ENCODE results near the gene TMEFF2.

The TMEFF2 gene

GRCh38 chr2:191995285-191995684 is 199.4 kb downstream of the TMEFF2 start:
- H3K79me2 ChIP-seq (ENCODE audit: control insufficient read depth, insufficient read depth, low read length) = no peaks in the 10 kb centered on the region
- no peak overlapping the region for H3K4ac ChIP-seq (ENCODE audit: low read depth, low read length)
- H3K56ac ChIP-seq (ENCODE audit: low read length) = no peak overlapping the region
- H3K4me1 ChIP-seq (ENCODE audit: control insufficient read depth, low read depth, low read length) = no peaks in the 10 kb centered on the region
- H2BK120ac ChIP-seq (ENCODE audit: low read depth, low read length) = no peak overlapping the region
- no peak overlapping the region for H2BK15ac ChIP-seq (replicated peaks; ENCODE audit: low read depth)
- no peak overlapping the region for H4K5ac ChIP-seq (ENCODE audit: low read length)
- no peak overlapping the region for H3K9ac ChIP-seq (ENCODE audit: low read length)
- no peak overlapping the region for H3K27ac ChIP-seq (ENCODE audit: low read depth, low read length)
- H3K23ac ChIP-seq (ENCODE audit: low read length) = no peak overlapping the region
- H2BK5ac ChIP-seq (ENCODE audit: low read length) = no peak overlapping the region
- no peak for DNase-seq
- no peaks in the 10 kb centered on the region for H3K36me3 ChIP-seq (ENCODE audit: control insufficient read depth, insufficient read depth, low read length)
- H4K8ac ChIP-seq (ENCODE audit: low read depth, low read length) = no peak overlapping the region
- H3K4me3 ChIP-seq (ENCODE audit: low read length) = no peak overlapping the region
- no peaks in the 10 kb centered on the region for H3K79me1 ChIP-seq (ENCODE audit: low read length)
- no CpG with 5 or more reads among the region's 2 CpGs for WGBS (ENCODE audit: extremely low coverage, insufficient coverage, low lambda C conversion rate)
- no peak overlapping the region for H3K18ac ChIP-seq (ENCODE audit: low read length)
- H2AK5ac ChIP-seq (ENCODE audit: low read length) = no peak overlapping the region
- no peaks in the 10 kb centered on the region for H3K27me3 ChIP-seq (ENCODE audit: insufficient read depth, low read length, poor library complexity)
- H3K4me2 ChIP-seq (ENCODE audit: low read length) = no peak overlapping the region

DNA sequence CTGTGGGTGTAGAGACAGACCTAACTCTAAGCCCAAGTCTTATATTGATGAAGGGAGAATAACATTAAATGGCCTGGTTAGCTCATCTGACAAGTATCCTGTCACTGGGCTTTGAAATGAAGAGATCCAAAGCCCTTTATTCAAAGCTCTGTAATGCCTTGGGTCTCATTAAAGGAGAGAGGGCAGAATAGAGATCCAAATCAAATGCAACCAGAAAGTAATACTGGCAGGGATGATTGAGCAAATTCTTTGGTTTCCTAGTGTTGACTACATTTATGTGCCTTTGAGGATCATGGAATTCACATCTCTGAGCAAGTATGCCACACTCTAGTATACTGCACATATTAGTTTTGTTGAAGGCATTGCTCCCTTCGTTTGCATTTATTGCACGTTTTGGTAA is 200.0 kb downstream of the TMEFF2 start:
- no peak overlapping the region for H3K18ac ChIP-seq (ENCODE audit: low read length)
- WGBS (ENCODE audit: extremely low coverage, insufficient coverage, low lambda C conversion rate) = no CpG with 5 or more reads among the region's 2 CpGs
- no peaks in the 10 kb centered on the region for H3K36me3 ChIP-seq (ENCODE audit: control insufficient read depth, insufficient read depth, low read length)

DNA sequence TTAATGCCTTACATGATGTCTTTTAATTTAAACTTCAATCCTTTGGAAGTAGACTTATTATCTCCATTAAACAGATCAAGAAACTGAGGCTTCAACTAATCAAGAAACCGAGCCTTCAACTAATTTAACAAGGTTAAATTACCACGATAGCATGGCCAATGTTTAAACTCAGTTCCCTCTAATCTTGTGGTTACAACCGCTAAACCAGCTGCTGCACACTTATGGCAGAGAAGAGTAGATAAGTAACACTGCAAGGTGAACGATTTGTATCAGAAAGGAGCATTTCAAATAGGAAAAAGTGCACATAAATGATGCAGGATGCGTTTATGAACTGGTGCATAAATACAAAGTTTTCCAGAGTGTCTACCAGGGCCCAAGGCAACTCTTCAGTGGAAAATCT is 203.3 kb downstream of the TMEFF2 start:
- Histone ChIP-seq H3K79me2 (ENCODE audit: control insufficient read depth, insufficient read depth, low read length) (no peaks in the 10 kb centered on the region), H3K9ac (ENCODE audit: low read length) (no peak overlapping the region), H3K27me3 (ENCODE audit: insufficient read depth, low read length, poor library complexity) (no peaks in the 10 kb centered on the region), H3K4me1 (ENCODE audit: control insufficient read depth, low read depth, low read length) (no peaks in the 10 kb centered on the region), H3K27ac (ENCODE audit: low read depth, low read length) (no peak overlapping the region), H2BK5ac (ENCODE audit: low read length) (no peak overlapping the region), H3K56ac (ENCODE audit: low read length) (no peak overlapping the region), H3K4me3 (ENCODE audit: low read length) (no peak overlapping the region), H2BK15ac (replicated peaks; ENCODE audit: low read depth) (no peak overlapping the region), H3K4me2 (ENCODE audit: low read length) (no peak overlapping the region), H3K23ac (ENCODE audit: low read length) (no peak overlapping the region), H3K18ac (ENCODE audit: low read length) (no peak overlapping the region), H3K4ac (ENCODE audit: low read depth, low read length) (no peak overlapping the region), H4K8ac (ENCODE audit: low read depth, low read length) (no peak overlapping the region), H2AK5ac (ENCODE audit: low read length) (no peak overlapping the region), H3K79me1 (ENCODE audit: low read length) (no peaks in the 10 kb centered on the region), H2BK120ac (ENCODE audit: low read depth, low read length) (no peak overlapping the region), H4K5ac (ENCODE audit: low read length) (no peak overlapping the region), H3K36me3 (ENCODE audit: control insufficient read depth, insufficient read depth, low read length) (no peaks in the 10 kb centered on the region)
- DNase-seq = no peak
- WGBS (ENCODE audit: extremely low coverage, insufficient coverage, low lambda C conversion rate) = no CpG with 5 or more reads among the region's 5 CpGs

More for the DNA sequence above, 200.0 kb downstream of the TMEFF2 start:
- Histone ChIP-seq H3K79me1 (ENCODE audit: low read length) (no peaks in the 10 kb centered on the region), H3K27me3 (ENCODE audit: insufficient read depth, low read length, poor library complexity) (no peaks in the 10 kb centered on the region), H3K4me1 (ENCODE audit: control insufficient read depth, low read depth, low read length) (no peaks in the 10 kb centered on the region), H3K9ac (ENCODE audit: low read length) (no peak overlapping the region), H2AK5ac (ENCODE audit: low read length) (no peak overlapping the region), H2BK15ac (replicated peaks; ENCODE audit: low read depth) (no peak overlapping the region), H2BK120ac (ENCODE audit: low read depth, low read length) (no peak overlapping the region), H2BK5ac (ENCODE audit: low read length) (no peak overlapping the region), H3K56ac (ENCODE audit: low read length) (no peak overlapping the region), H3K4ac (ENCODE audit: low read depth, low read length) (no peak overlapping the region), H3K27ac (ENCODE audit: low read depth, low read length) (no peak overlapping the region), H4K8ac (ENCODE audit: low read depth, low read length) (no peak overlapping the region), H3K79me2 (ENCODE audit: control insufficient read depth, insufficient read depth, low read length) (no peaks in the 10 kb centered on the region), H3K23ac (ENCODE audit: low read length) (no peak overlapping the region), H3K4me3 (ENCODE audit: low read length) (no peak overlapping the region), H4K5ac (ENCODE audit: low read length) (no peak overlapping the region), H3K4me2 (ENCODE audit: low read length) (no peak overlapping the region)
- no peak for DNase-seq

- WGBS (ENCODE audit: extremely low coverage, insufficient coverage, low lambda C conversion rate) = no CpG with 5 or more reads among the region's 2 CpGs
Observed at GRCh38 chr2:191985740-191986139, 209.0 kb downstream of the TMEFF2 start.

DNA sequence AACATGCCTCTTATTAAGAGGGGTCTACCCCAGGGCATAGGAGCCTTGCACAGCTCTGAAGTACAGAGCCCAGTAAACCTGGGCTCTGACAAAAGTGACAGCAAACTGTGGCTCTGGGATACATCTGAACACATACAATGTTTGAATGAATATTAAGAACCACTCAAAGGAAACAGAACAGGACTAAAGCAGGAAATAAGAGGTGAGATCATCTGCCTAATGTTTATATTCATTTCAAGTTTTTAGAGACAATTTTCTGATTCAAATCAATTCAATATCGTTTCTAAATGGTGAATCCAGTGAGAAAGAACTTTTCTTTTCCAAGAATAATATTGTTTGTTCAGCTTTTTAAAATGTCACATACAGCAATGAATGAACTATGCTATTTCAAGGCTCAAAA is 211.1 kb downstream of the TMEFF2 start:
- Histone ChIP-seq H3K18ac (ENCODE audit: low read length) (no peak overlapping the region), H3K23ac (ENCODE audit: low read length) (no peak overlapping the region), H3K27me3 (ENCODE audit: insufficient read depth, low read length, poor library complexity) (no peaks in the 10 kb centered on the region), H2BK15ac (replicated peaks; ENCODE audit: low read depth) (no peak overlapping the region), H3K9ac (ENCODE audit: low read length) (no peak overlapping the region), H3K4me3 (ENCODE audit: low read length) (no peak overlapping the region), H2AK5ac (ENCODE audit: low read length) (no peak overlapping the region), H3K27ac (ENCODE audit: low read depth, low read length) (no peak overlapping the region), H3K4ac (ENCODE audit: low read depth, low read length) (no peak overlapping the region), H2BK5ac (ENCODE audit: low read length) (no peak overlapping the region), H3K79me2 (ENCODE audit: control insufficient read depth, insufficient read depth, low read length) (no peaks in the 10 kb centered on the region), H4K8ac (ENCODE audit: low read depth, low read length) (no peak overlapping the region), H4K5ac (ENCODE audit: low read length) (no peak overlapping the region), H3K4me2 (ENCODE audit: low read length) (no peak overlapping the region), H3K56ac (ENCODE audit: low read length) (no peak overlapping the region), H3K4me1 (ENCODE audit: control insufficient read depth, low read depth, low read length) (no peaks in the 10 kb centered on the region), H2BK120ac (ENCODE audit: low read depth, low read length) (no peak overlapping the region), H3K36me3 (ENCODE audit: control insufficient read depth, insufficient read depth, low read length) (no peaks in the 10 kb centered on the region), H3K79me1 (ENCODE audit: low read length) (no peaks in the 10 kb centered on the region)
- no CpG with 5 or more reads among the region's 1 CpG for WGBS (ENCODE audit: extremely low coverage, insufficient coverage, low lambda C conversion rate)
- no peak for DNase-seq

More at GRCh38 chr2:191985740-191986139, 209.0 kb downstream of the TMEFF2 start:
- H2BK120ac ChIP-seq (ENCODE audit: low read depth, low read length) = no peak overlapping the region
- H3K4me2 ChIP-seq (ENCODE audit: low read length) = no peak overlapping the region
- no peak overlapping the region for H3K4ac ChIP-seq (ENCODE audit: low read depth, low read length)
- DNase-seq = no peak
- H3K18ac ChIP-seq (ENCODE audit: low read length) = no peak overlapping the region
- H3K4me1 ChIP-seq (ENCODE audit: control insufficient read depth, low read depth, low read length) = no peaks in the 10 kb centered on the region
- H3K9ac ChIP-seq (ENCODE audit: low read length) = no peak overlapping the region
- no peak overlapping the region for H4K5ac ChIP-seq (ENCODE audit: low read length)
- no peak overlapping the region for H3K4me3 ChIP-seq (ENCODE audit: low read length)
- H3K36me3 ChIP-seq (ENCODE audit: control insufficient read depth, insufficient read depth, low read length) = no peaks in the 10 kb centered on the region
- no peak overlapping the region for H3K23ac ChIP-seq (ENCODE audit: low read length)
- H4K8ac ChIP-seq (ENCODE audit: low read depth, low read length) = no peak overlapping the region
- no peaks in the 10 kb centered on the region for H3K79me1 ChIP-seq (ENCODE audit: low read length)
- H3K27ac ChIP-seq (ENCODE audit: low read depth, low read length) = no peak overlapping the region
- H3K56ac ChIP-seq (ENCODE audit: low read length) = no peak overlapping the region
- no peak overlapping the region for H2BK5ac ChIP-seq (ENCODE audit: low read length)
- H2AK5ac ChIP-seq (ENCODE audit: low read length) = no peak overlapping the region
- no peak overlapping the region for H2BK15ac ChIP-seq (replicated peaks; ENCODE audit: low read depth)
- H3K27me3 ChIP-seq (ENCODE audit: insufficient read depth, low read length, poor library complexity) = no peaks in the 10 kb centered on the region
- H3K79me2 ChIP-seq (ENCODE audit: control insufficient read depth, insufficient read depth, low read length) = no peaks in the 10 kb centered on the region

- DNase-seq = no peak
- no peak overlapping the region for H2AK5ac ChIP-seq (ENCODE audit: low read length)
- H3K4me2 ChIP-seq (ENCODE audit: low read length) = no peak overlapping the region
- H2BK5ac ChIP-seq (ENCODE audit: low read length) = no peak overlapping the region
- no peak overlapping the region for H3K27ac ChIP-seq (ENCODE audit: low read depth, low read length)
- H3K27me3 ChIP-seq (ENCODE audit: insufficient read depth, low read length, poor library complexity) = no peaks in the 10 kb centered on the region
- H2BK15ac ChIP-seq (replicated peaks; ENCODE audit: low read depth) = no peak overlapping the region
- no peak overlapping the region for H3K56ac ChIP-seq (ENCODE audit: low read length)
- no peaks in the 10 kb centered on the region for H3K79me2 ChIP-seq (ENCODE audit: control insufficient read depth, insufficient read depth, low read length)
- H4K8ac ChIP-seq (ENCODE audit: low read depth, low read length) = no peak overlapping the region
- no peaks in the 10 kb centered on the region for H3K79me1 ChIP-seq (ENCODE audit: low read length)
- H3K4ac ChIP-seq (ENCODE audit: low read depth, low read length) = no peak overlapping the region
- H3K4me1 ChIP-seq (ENCODE audit: control insufficient read depth, low read depth, low read length) = no peaks in the 10 kb centered on the region
- H3K9ac ChIP-seq (ENCODE audit: low read length) = no peak overlapping the region
- no peak overlapping the region for H3K23ac ChIP-seq (ENCODE audit: low read length)
- no peak overlapping the region for H3K4me3 ChIP-seq (ENCODE audit: low read length)
- H3K18ac ChIP-seq (ENCODE audit: low read length) = no peak overlapping the region
- H2BK120ac ChIP-seq (ENCODE audit: low read depth, low read length) = no peak overlapping the region
- H4K5ac ChIP-seq (ENCODE audit: low read length) = no peak overlapping the region
- H3K36me3 ChIP-seq (ENCODE audit: control insufficient read depth, insufficient read depth, low read length) = no peaks in the 10 kb centered on the region
Observed at GRCh38 chr2:191983186-191983585, 211.5 kb downstream of the TMEFF2 start.

All from mesendoderm (in vitro differentiated cells).